AG04449 (cell line): ENCODE data around the gene GRID1.
"Not testable (repeated sequence)": the region's sequence is repeated elsewhere in the genome, so short reads cannot be mapped to it uniquely, and the experiment has no call there.

ENCODE experiments used
- CTCF ChIA-PET: fragments of 350-600 bp; formaldehyde crosslinking; extraction: SDS; loops from one replicate; lab custom pipeline; 2021; ENCODE audit warnings: antibody characterized with exemption; lab: Yijun Ruan, JAX
- POLR2A ChIA-PET: fragments of 400-600, 350-600 bp; formaldehyde crosslinking; extraction: SDS; loops from one replicate; lab custom pipeline; 2020; ENCODE audit warnings: antibody characterized with exemption, inconsistent platforms; lab: Yijun Ruan, JAX
- DNase-seq: peaks from one replicate; pipeline ENCODE4 v3.0.0-alpha.2; 2010; ENCODE audit warnings: low read depth, low spot score
- H3K4me3 ChIP-seq: 2 replicates; pipeline ENCODE4 v1.5.1; 2011; ENCODE audit warnings: low read depth, mild to moderate bottlenecking, control low read depth, low read length
- CTCF ChIP-seq: IDR thresholded peaks from one replicate; pipeline ENCODE4 v1.5.1; 2011; ENCODE audit warnings: mild to moderate bottlenecking, moderate library complexity, low read length, control low read depth, inconsistent platforms; ENCODE audit not compliant: insufficient read depth; ENCODE audit errors: missing control alignments

Gene GRID1

GRCh38 chr10:86390337-86391120 is 23.9 kb upstream of the GRID1 start:
- no peak overlapping the region for H3K4me3 ChIP-seq
- ChIA-PET CTCF (interaction anchor here (3.6 kb wide), 1 partner anchor 10 kb away, joined by 24 read pairs; no protein-coding TSS in a partner anchor), POLR2A (no interaction called here)

GRCh38 chr10:86389441-86390193 is 23.0 kb upstream of the GRID1 start:
- POLR2A ChIA-PET, result no interaction called here
- no peak for DNase-seq
- peak overlapping the region; percentile 36 for H3K4me3 ChIP-seq
- TF ChIP-seq CTCF, result no peak
- CTCF ChIA-PET, result interaction anchor here (0.6 to 3.6 kb wide), 4 partner anchors 9 to 121 kb away, joined by 3 to 24 read pairs (median 4); no protein-coding TSS in a partner anchor

More at GRCh38 chr10:86390337-86391120, 23.9 kb upstream of the GRID1 start:
- TF ChIP-seq CTCF, result no peak
- no peak for DNase-seq

DNA sequence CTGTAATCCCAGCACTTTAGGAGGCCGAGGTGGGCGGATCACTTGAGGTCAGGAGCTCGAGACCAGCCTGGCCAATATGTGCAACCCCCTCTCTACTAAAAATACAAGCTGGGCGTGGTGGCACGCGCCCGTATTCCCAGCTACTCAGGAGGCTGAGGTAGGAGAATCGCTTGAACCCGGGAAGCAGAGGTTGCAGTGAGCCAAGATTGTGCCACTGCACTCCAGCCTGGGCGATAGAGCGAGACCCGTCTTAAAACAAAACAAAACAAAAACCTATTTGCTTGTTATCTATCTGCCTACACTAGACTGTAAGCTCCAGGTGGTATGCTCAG is 22.5 kb upstream of the GRID1 start:
- CTCF ChIA-PET, result interaction anchor here (0.6 to 3.6 kb wide), 4 partner anchors 9 to 121 kb away, joined by 3 to 24 read pairs (median 4); no protein-coding TSS in a partner anchor
- DNase-seq, POLR2A ChIA-PET: not testable (repeated sequence)
- peak overlapping the region; percentile 36 for H3K4me3 ChIP-seq

DNA sequence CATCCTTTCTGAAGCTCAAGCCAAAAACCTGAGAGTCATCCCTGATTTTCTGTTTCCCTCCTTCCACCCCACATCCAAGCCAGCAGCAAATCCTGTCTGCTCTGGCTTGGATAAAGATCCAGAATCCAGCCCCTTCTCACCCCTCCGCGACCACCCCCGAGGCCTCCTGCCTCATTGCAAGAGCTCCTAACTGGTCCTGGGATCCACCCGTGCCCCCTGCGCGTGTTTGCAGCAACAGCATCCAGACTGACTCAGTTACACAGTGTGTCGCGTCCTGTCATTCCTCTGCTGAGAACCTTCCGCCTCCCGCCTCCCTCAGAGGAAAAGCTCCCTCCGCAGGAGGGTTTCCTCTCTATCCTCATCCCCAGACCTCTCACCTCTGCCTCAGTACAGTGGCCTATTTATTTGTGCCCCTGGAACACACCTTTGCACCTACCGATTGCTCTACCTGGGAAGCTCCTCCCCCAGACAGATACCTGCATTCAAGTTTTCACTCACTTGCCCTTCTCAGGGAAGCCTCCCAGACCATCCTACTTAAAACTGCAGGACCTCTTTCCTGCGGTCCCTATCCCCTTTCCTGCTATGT is 21.6 kb upstream of the GRID1 start:
- no peak for TF ChIP-seq CTCF
- ChIA-PET CTCF (interaction anchor here (1.0 to 1.4 kb wide), 3 partner anchors 10 to 13 kb away, joined by 3 to 5 read pairs (median 4); no protein-coding TSS in a partner anchor), POLR2A (no interaction called here)
- H3K4me3 ChIP-seq, result no peak overlapping the region
- DNase-seq, result no peak

GRCh38 chr10:86387178-86387794 is 20.7 kb upstream of the GRID1 start:
- ChIA-PET POLR2A (no interaction called here), CTCF (interaction anchor here (0.7 to 1.4 kb wide), 4 partner anchors 9 to 198 kb away, joined by 3 to 6 read pairs (median 4); no protein-coding TSS in a partner anchor)
- TF ChIP-seq CTCF, result no peak
- no peak overlapping the region for H3K4me3 ChIP-seq
- no peak for DNase-seq

DNA sequence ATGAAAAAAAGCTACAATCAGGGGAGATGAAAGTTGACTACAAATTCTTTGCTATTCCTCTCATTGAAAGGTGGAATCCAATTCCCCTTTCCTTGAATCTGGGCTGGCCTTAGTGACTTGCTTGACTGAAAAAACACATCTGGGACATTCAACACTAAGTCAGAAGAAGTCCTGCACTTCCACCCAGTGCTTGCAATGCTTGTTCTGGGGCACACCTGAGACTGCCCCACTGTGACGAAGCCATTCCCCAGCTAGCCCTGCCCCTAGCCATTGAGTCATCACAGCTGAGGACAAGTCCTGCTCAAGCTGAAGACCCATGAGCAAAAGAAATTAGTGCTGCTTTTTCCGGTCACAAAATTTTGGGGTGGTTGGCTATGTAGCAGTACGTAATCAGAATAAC is 19.2 kb upstream of the GRID1 start:
- DNase-seq, result no peak
- no peak for TF ChIP-seq CTCF
- ChIA-PET POLR2A (no interaction called here), CTCF (interaction anchor here (0.8 kb wide), 1 partner anchor 9 kb away, joined by 4 read pairs; no protein-coding TSS in a partner anchor)
- H3K4me3 ChIP-seq, result no peak overlapping the region
